ENCODE measurements around the gene SRPRA. TPM values are rescaled to one million over a fixed set of nuclear protein-coding genes. Genes with fewer than 3 reads are reported as not detected.

SRPRA gene
- total RNA-seq, 1 donor from 2014 or later = 54.8 TPM

GRCh38 chr11:126214841-126215240 is 53.9 kb downstream of the SRPRA start:
- Mint-ChIP-seq H3K4me1 (ENCODE audit: unreplicated experiment) (peaks cover 47% of the 10 kb centered on the region), H3K27ac (ENCODE audit: unreplicated experiment) (no peak overlapping the region), H3K9me3 (ENCODE audit: unreplicated experiment) (no peaks in the 10 kb centered on the region), H3K4me3 (ENCODE audit: unreplicated experiment) (no peak overlapping the region), H3K36me3 (ENCODE audit: low read depth, unreplicated experiment) (peaks cover 6% of the 10 kb centered on the region), H3K27me3 (ENCODE audit: unreplicated experiment) (peaks cover 18% of the 10 kb centered on the region)
- DNase-seq (ENCODE audit: low spot score) = no peak
- TF ChIP-seq, protein P1, sequence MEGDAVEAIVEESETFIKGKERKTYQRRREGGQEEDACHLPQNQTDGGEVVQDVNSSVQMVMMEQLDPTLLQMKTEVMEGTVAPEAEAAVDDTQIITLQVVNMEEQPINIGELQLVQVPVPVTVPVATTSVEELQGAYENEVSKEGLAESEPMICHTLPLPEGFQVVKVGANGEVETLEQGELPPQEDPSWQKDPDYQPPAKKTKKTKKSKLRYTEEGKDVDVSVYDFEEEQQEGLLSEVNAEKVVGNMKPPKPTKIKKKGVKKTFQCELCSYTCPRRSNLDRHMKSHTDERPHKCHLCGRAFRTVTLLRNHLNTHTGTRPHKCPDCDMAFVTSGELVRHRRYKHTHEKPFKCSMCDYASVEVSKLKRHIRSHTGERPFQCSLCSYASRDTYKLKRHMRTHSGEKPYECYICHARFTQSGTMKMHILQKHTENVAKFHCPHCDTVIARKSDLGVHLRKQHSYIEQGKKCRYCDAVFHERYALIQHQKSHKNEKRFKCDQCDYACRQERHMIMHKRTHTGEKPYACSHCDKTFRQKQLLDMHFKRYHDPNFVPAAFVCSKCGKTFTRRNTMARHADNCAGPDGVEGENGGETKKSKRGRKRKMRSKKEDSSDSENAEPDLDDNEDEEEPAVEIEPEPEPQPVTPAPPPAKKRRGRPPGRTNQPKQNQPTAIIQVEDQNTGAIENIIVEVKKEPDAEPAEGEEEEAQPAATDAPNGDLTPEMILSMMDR (IDR thresholded peaks at IDR 0.05; ENCODE audit: unreplicated experiment) = no peak

- H3K4me3 Mint-ChIP-seq (ENCODE audit: unreplicated experiment) = peak overlapping the region; percentile 15
- TF ChIP-seq, protein P1 (IDR thresholded peaks at IDR 0.05; ENCODE audit: unreplicated experiment) = no peak
- no peaks in the 10 kb centered on the region for H3K9me3 Mint-ChIP-seq (ENCODE audit: unreplicated experiment)
- DNase-seq (ENCODE audit: low spot score) = no peak
- H3K27ac Mint-ChIP-seq (ENCODE audit: unreplicated experiment) = no peak overlapping the region
- H3K27me3 Mint-ChIP-seq (ENCODE audit: unreplicated experiment) = peaks cover 18% of the 10 kb centered on the region
- peaks cover 6% of the 10 kb centered on the region for H3K36me3 Mint-ChIP-seq (ENCODE audit: low read depth, unreplicated experiment)
- H3K4me1 Mint-ChIP-seq (ENCODE audit: unreplicated experiment) = peaks cover 47% of the 10 kb centered on the region
Observed at GRCh38 chr11:126214441-126214840, 54.3 kb downstream of the SRPRA start.

Other genes with a start within 250 kb of the SRPRA start
- gene CDON, start 206.0 kb downstream of the SRPRA start, total RNA-seq (ENCODE audit: unreplicated experiment) = 25.2 TPM
- 40.8 TPM for gene RPUSD4, start 57.2 kb downstream of the SRPRA start, total RNA-seq (ENCODE audit: unreplicated experiment)
- gene FAM118B, start 57.1 kb downstream of the SRPRA start, total RNA-seq (ENCODE audit: unreplicated experiment) = 48.1 TPM
- 35.8 TPM for gene FOXRED1, start 259 bp upstream of the SRPRA start, total RNA-seq (ENCODE audit: unreplicated experiment)
- gene TIRAP, start 14.2 kb upstream of the SRPRA start, total RNA-seq (ENCODE audit: unreplicated experiment) = 12.4 TPM
- gene DCPS, start 35.2 kb upstream of the SRPRA start, total RNA-seq (ENCODE audit: unreplicated experiment) = 11.3 TPM
- 25.9 TPM for gene ST3GAL4, start 86.8 kb upstream of the SRPRA start, total RNA-seq (ENCODE audit: unreplicated experiment)